CD14-positive monocyte (primary cell): ENCODE measurements around the gene EPAS1. TPM values are rescaled to one million over a fixed set of nuclear protein-coding genes. Genes with fewer than 3 reads are reported as not detected.

Experiments
- DNase-seq, 3 donors: peaks; one replicate each; pipeline ENCODE4 v3.0.0-alpha.2; 2011 to 2022
- H2AFZ ChIP-seq: 2 replicates; pipeline ENCODE4 v1.6.0; 2012; ENCODE audit warnings: mild to moderate bottlenecking, low read depth, low read length, inconsistent platforms; ENCODE audit not compliant: insufficient read depth, poor library complexity, severe bottlenecking
- H3K27ac ChIP-seq, 2 donors: 1 replicate in 1 of 2; 2 replicates in 1 of 2; pipeline ENCODE4 v1.5.1; 2012 to 2013; ENCODE audit warnings: low read length in 2 of 2, control low read depth in 1 of 2, inconsistent platforms in 1 of 2, low read depth in 1 of 2, mild to moderate bottlenecking in 1 of 2
- H3K27me3 ChIP-seq, 2 donors: one replicate each; pipeline versions ENCODE4 v1.6.0 to v1.6.1; 2011 to 2013; ENCODE audit warnings: low read length in 2 of 2; ENCODE audit not compliant: control insufficient read depth in 2 of 2, insufficient read depth in 2 of 2
- H3K36me3 ChIP-seq, 2 donors: replicated peaks in 1 of 2; 1 replicate in 1 of 2; 2 replicates in 1 of 2; pipeline versions ENCODE4 v1.5.1 to v1.6.1; 2012 to 2013; ENCODE audit warnings: low read length in 2 of 2, control low read depth in 1 of 2, inconsistent platforms in 1 of 2, mild to moderate bottlenecking in 1 of 2; ENCODE audit not compliant: insufficient read depth in 2 of 2, control insufficient read depth in 1 of 2
- H3K4me1 ChIP-seq, 2 donors: 1 replicate in 1 of 2; 2 replicates in 1 of 2; pipeline versions ENCODE4 v1.5.1 to v1.6.1; 2012 to 2013; ENCODE audit warnings: low read length in 2 of 2, control low read depth in 1 of 2, inconsistent platforms in 1 of 2, mild to moderate bottlenecking in 1 of 2, moderate library complexity in 1 of 2; ENCODE audit not compliant: insufficient read depth in 2 of 2, control insufficient read depth in 1 of 2
- H3K4me2 ChIP-seq: replicated peaks from 2 replicates; pipeline ENCODE3; 2012; ENCODE audit warnings: low read length, moderate library complexity, mild to moderate bottlenecking; ENCODE audit not compliant: poor library complexity, severe bottlenecking; ENCODE audit errors: extremely low read depth
- H3K4me3 ChIP-seq, 3 experiments: fragments of 200-600 bp in 1 of 3; sonication (generic) in 1 of 3; replicated peaks in 1 of 3; 1 replicate in 2 of 3; 2 replicates in 1 of 3; pipeline ENCODE4 v1.5.1; 2011 to 2013; ENCODE audit warnings: low read length in 3 of 3, mild to moderate bottlenecking in 3 of 3, control low read depth in 2 of 3, low read depth in 2 of 3, inconsistent platforms in 1 of 3, moderate library complexity in 1 of 3
- H3K79me2 ChIP-seq: 2 replicates; pipeline ENCODE4 v1.6.0; 2012; ENCODE audit warnings: mild to moderate bottlenecking, control low read depth, inconsistent platforms, low read length, moderate library complexity; ENCODE audit not compliant: insufficient read depth
- H3K9ac ChIP-seq: 2 replicates; pipeline ENCODE4 v1.6.0; 2017; ENCODE audit warnings: low read length, mild to moderate bottlenecking; ENCODE audit not compliant: insufficient read depth, poor library complexity, severe bottlenecking
- H3K9me3 ChIP-seq, 2 donors: replicated peaks in 1 of 2; 1 replicate in 1 of 2; 2 replicates in 1 of 2; pipeline versions ENCODE4 v1.5.1 to v1.6.1; 2012 to 2013; ENCODE audit warnings: low read length in 2 of 2, control low read depth in 1 of 2; ENCODE audit not compliant: control insufficient read depth in 1 of 2, insufficient read depth in 1 of 2
- H4K20me1 ChIP-seq: 2 replicates; pipeline ENCODE4 v1.6.0; 2012; ENCODE audit warnings: mild to moderate bottlenecking, low read length, control low read depth, moderate library complexity; ENCODE audit not compliant: insufficient read depth
- H3K27ac Mint-ChIP-seq, 7 donors: one replicate each; pipeline ENCODE4 v1.8.0; 2020; ENCODE audit warnings: mild to moderate bottlenecking in 7 of 7, mixed read lengths in 7 of 7, moderate library complexity in 6 of 7, inconsistent platforms in 2 of 7
- H3K27me3 Mint-ChIP-seq, 3 donors: one replicate each; pipeline ENCODE4 v1.8.0; 2021 to 2022; ENCODE audit warnings: low read depth in 3 of 3, mild to moderate bottlenecking in 3 of 3, mixed read lengths in 3 of 3, moderate library complexity in 3 of 3, inconsistent platforms in 1 of 3
- H3K36me3 Mint-ChIP-seq, 2 donors: one replicate each; pipeline ENCODE4 v1.8.0; 2020; ENCODE audit warnings: mixed read lengths in 2 of 2, inconsistent platforms in 1 of 2, mild to moderate bottlenecking in 1 of 2
- H3K4me1 Mint-ChIP-seq: one replicate; pipeline ENCODE4 v1.8.0; 2020; ENCODE audit warnings: mild to moderate bottlenecking, mixed read lengths
- H3K4me3 Mint-ChIP-seq, 2 donors: one replicate each; pipeline ENCODE4 v1.8.0; 2020; ENCODE audit warnings: mild to moderate bottlenecking in 2 of 2, mixed read lengths in 2 of 2, moderate library complexity in 1 of 2
- H3K9me3 Mint-ChIP-seq, 7 donors: one replicate each; pipeline ENCODE4 v1.8.0; 2020 to 2022; ENCODE audit warnings: mixed read lengths in 7 of 7, mild to moderate bottlenecking in 6 of 7, moderate library complexity in 6 of 7, inconsistent platforms in 2 of 7
- CTCF ChIP-seq: fragments of 200-600 bp; IDR thresholded peaks from one replicate; pipeline ENCODE4 v1.8.0; 2022; ENCODE audit warnings: antibody characterized with exemption, mild to moderate bottlenecking
- WGBS: methylation state at CpG from one replicate; pipeline ENCODE4 v1.1.5; 2013; ENCODE audit warnings: missing lambda C conversion rate; ENCODE audit not compliant: insufficient coverage; 5-methylcytosine and 5-hydroxymethylcytosine counted together
- intact Hi-C, 2 donors: fragments of 100-400 bp; cut with micrococcal nuclease; formaldehyde crosslinking; loops; one replicate each; pipeline versions ENCODE4 v1.15.0 to v1.15.1; 2023
- polyA plus RNA-seq, 3 donors: library from polyadenylated mRNA; depleted of rRNA in 1 of 3; unstranded in 2 of 3; stranded (reverse) in 1 of 3; fragments of 300-500 nt in 2 of 3; fragments of >200 nt in 1 of 3; fragmentation: Illumina TruSeq in 2 of 3; gene quantifications; 1 replicate in 2 of 3; 2 replicates in 1 of 3; pipeline ENCODE4 v1.2.3, GENCODE V29; 2012 to 2021

Gene EPAS1
- polyA plus RNA-seq, 3 donors: 0.11 to 1.0 (median 0.88) TPM

GRCh38 chr2:46320141-46320567 is 22.9 kb downstream of the EPAS1 start:
- no peak overlapping the region for H3K27ac ChIP-seq
- Mint-ChIP-seq H3K9me3 (no peaks in the 10 kb centered on the region), H3K4me3 (no peak overlapping the region), H3K4me1 (peaks cover 21% of the 10 kb centered on the region), H3K36me3 (no peaks in the 10 kb centered on the region), H3K27me3 (no peaks in the 10 kb centered on the region), H3K27ac (no peak overlapping the region)
- DNase-seq: no peak
- H3K4me1 ChIP-seq: peaks cover 12 to 18% of the 10 kb centered on the region in 2 donors
- H3K9me3 ChIP-seq: no peaks in the 10 kb centered on the region
- no peak overlapping the region for H2AFZ ChIP-seq
- no peaks in the 10 kb centered on the region for H4K20me1 ChIP-seq
- H3K4me3 ChIP-seq: no peak overlapping the region
- no peak overlapping the region for H3K9ac ChIP-seq
- no peaks in the 10 kb centered on the region for H3K27me3 ChIP-seq
- H3K36me3 ChIP-seq: no peaks in the 10 kb centered on the region
- H3K79me2 ChIP-seq: no peaks in the 10 kb centered on the region
- TF ChIP-seq CTCF: no peak
- no peak overlapping the region for H3K4me2 ChIP-seq
- WGBS: 87% methylated on average over 3 of the region's 8 CpGs
- intact Hi-C loops: no loop called here

DNA sequence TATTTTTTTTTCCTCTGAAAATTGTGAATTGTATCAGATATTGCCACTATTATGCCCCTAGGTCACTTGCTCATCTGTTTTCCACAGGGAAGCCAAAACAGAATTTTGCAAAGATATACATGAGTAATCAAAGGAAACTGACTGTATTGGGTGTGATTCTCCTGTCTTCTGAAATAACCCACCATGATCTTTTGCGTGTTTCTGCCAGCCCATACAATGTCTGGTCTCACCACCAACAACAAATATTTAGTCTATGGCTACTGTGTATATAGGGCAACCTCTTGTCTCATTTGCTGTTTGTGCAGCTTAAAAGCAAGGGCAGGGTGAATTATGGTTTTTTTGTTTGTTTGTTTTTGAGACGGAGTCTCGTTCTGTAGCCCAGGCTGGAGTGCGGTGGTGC is 26.5 kb downstream of the EPAS1 start:
- peaks cover 6% of the 10 kb centered on the region for H3K4me1 Mint-ChIP-seq
- no peak overlapping the region for H3K4me2 ChIP-seq
- no peak for DNase-seq
- H3K9ac ChIP-seq: no peak overlapping the region
- intact Hi-C loops: no loop called here
- no peaks in the 10 kb centered on the region for H3K27me3 ChIP-seq
- H3K27ac ChIP-seq: no peak overlapping the region
- H3K36me3 Mint-ChIP-seq: no peaks in the 10 kb centered on the region
- no peak for TF ChIP-seq CTCF
- WGBS: no CpG with 5 or more reads among the region's 4 CpGs
- H3K27me3 Mint-ChIP-seq: peaks cover 0 to 4% (median 1%) of the 10 kb centered on the region in 3 donors
- no peak overlapping the region for H3K27ac Mint-ChIP-seq
- no peaks in the 10 kb centered on the region for H3K36me3 ChIP-seq
- H3K9me3 Mint-ChIP-seq: no peaks in the 10 kb centered on the region
- no peaks in the 10 kb centered on the region for H3K9me3 ChIP-seq
- no peak overlapping the region for H3K4me3 ChIP-seq
- H3K4me1 ChIP-seq: peaks cover 0 to 6% of the 10 kb centered on the region in 2 donors
- H3K79me2 ChIP-seq: no peaks in the 10 kb centered on the region
- no peak overlapping the region for H3K4me3 Mint-ChIP-seq
- H2AFZ ChIP-seq: no peak overlapping the region
- H4K20me1 ChIP-seq: no peaks in the 10 kb centered on the region
